ENCODE results near the gene ZNF253. TPM values are rescaled to one million over a fixed set of nuclear protein-coding genes. Genes with fewer than 3 reads are reported as not detected.
"Not testable (repeated sequence)": the region's sequence is repeated elsewhere in the genome, so short reads cannot be mapped to it uniquely, and the experiment has no call there.

ZNF253 gene
- total RNA-seq, 1 donor from 2014 or later = 8.1 TPM

DNA sequence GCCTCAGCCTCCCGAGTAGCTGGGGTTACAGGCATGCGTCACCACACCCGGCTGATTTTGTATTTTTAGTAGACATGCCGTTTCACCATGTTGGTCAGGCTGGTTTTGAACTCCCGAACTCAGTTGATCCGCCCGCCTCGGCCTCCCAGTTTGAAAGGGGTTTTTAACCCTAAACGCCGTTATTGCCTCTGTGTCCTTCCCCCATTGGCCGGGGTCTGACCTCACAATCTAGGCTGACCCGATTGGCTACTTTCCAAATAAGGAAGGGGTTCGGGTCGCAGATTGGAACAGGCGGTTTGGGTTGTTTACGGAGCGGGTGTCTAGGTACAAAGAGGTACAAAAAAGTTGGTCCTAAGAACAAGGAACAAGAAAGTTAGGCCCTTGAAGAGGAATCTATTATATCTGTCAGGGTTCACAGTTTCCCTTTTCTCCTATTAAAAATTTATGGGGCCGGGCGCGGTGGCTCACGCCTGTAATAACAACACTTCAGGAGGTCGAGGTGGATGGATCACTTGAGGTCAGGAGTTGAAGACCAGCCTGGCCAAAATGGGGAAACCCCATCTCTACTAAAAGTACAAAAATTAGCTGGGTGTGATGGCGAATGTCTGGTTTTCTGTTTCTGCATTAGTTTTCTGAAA lies 1.0 kb downstream of the ZNF253 start:
- DNase-seq (ENCODE audit: low read depth) = no peak
- peak overlapping the region; percentile 67 for H3K4me3 ChIP-seq (ENCODE audit: low read depth, low read length)
- TF ChIP-seq, protein P1, sequence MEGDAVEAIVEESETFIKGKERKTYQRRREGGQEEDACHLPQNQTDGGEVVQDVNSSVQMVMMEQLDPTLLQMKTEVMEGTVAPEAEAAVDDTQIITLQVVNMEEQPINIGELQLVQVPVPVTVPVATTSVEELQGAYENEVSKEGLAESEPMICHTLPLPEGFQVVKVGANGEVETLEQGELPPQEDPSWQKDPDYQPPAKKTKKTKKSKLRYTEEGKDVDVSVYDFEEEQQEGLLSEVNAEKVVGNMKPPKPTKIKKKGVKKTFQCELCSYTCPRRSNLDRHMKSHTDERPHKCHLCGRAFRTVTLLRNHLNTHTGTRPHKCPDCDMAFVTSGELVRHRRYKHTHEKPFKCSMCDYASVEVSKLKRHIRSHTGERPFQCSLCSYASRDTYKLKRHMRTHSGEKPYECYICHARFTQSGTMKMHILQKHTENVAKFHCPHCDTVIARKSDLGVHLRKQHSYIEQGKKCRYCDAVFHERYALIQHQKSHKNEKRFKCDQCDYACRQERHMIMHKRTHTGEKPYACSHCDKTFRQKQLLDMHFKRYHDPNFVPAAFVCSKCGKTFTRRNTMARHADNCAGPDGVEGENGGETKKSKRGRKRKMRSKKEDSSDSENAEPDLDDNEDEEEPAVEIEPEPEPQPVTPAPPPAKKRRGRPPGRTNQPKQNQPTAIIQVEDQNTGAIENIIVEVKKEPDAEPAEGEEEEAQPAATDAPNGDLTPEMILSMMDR (conservative IDR thresholded peaks at IDR 0.05; ENCODE audit: low read depth, low read length) = no peak

- H3K4me3 ChIP-seq (ENCODE audit: low read depth, low read length); DNase-seq (ENCODE audit: low read depth): not testable (repeated sequence)
Observed at GRCh38 chr19:19870086-19870485, 4.4 kb downstream of the ZNF253 start.

DNA sequence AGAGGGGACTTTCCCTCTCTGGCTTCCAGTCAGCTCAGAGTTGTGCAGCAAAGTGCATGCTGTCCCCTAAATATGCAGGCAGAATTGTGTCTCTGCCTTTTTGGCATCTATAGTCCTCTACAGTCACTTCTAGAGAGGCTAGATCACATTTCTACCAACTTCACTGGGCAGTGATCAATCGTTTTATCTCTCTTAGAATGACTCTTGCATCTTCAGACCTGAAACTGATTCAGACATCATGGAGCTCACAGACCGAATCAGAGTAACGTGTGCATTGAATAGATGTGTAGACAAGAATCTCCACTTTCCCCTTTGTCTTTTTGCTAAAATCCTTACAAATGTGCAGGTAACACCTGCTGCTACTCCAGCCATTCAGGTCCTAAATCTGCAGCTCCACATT lies 6.2 kb downstream of the ZNF253 start:
- no peak for DNase-seq (ENCODE audit: low read depth)
- no peak overlapping the region for H3K4me3 ChIP-seq (ENCODE audit: low read depth, low read length)
- TF ChIP-seq, protein P1 (conservative IDR thresholded peaks at IDR 0.05; ENCODE audit: low read depth, low read length) = no peak

DNA sequence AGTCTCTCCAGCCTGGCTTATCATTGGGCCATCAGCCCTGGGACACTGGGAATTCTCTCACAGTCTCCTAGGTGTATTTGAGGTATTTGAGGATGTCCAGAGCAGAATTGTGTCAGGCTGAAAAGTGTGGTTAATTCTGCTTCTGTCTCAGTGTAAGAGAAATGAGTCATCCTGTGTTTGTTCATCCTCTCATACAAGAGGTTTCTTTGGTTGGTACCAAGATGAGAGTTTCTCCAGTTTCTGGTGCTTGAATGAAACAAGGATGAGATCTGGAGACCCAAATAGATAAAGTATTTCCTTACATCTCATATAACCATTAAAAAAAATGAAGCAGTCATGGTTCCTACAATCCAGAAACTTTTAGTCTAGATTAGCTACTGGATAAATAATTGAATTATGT lies 7.7 kb downstream of the ZNF253 start:
- H3K4me3 ChIP-seq (ENCODE audit: low read depth, low read length) = no peak overlapping the region
- TF ChIP-seq, protein P1 (conservative IDR thresholded peaks at IDR 0.05; ENCODE audit: low read depth, low read length) = no peak
- DNase-seq (ENCODE audit: low read depth) = no peak

GRCh38 chr19:19877724-19878123 lies 12.0 kb downstream of the ZNF253 start:
- no peak for DNase-seq (ENCODE audit: low read depth)
- TF ChIP-seq, protein P1 (conservative IDR thresholded peaks at IDR 0.05; ENCODE audit: low read depth, low read length) = no peak
- no peak overlapping the region for H3K4me3 ChIP-seq (ENCODE audit: low read depth, low read length)

- DNase-seq (ENCODE audit: low read depth) = no peak
- TF ChIP-seq, protein P1 (conservative IDR thresholded peaks at IDR 0.05; ENCODE audit: low read depth, low read length) = no peak
- no peak overlapping the region for H3K4me3 ChIP-seq (ENCODE audit: low read depth, low read length)
Observed at GRCh38 chr19:19884583-19884982, 18.9 kb downstream of the ZNF253 start.

DNA sequence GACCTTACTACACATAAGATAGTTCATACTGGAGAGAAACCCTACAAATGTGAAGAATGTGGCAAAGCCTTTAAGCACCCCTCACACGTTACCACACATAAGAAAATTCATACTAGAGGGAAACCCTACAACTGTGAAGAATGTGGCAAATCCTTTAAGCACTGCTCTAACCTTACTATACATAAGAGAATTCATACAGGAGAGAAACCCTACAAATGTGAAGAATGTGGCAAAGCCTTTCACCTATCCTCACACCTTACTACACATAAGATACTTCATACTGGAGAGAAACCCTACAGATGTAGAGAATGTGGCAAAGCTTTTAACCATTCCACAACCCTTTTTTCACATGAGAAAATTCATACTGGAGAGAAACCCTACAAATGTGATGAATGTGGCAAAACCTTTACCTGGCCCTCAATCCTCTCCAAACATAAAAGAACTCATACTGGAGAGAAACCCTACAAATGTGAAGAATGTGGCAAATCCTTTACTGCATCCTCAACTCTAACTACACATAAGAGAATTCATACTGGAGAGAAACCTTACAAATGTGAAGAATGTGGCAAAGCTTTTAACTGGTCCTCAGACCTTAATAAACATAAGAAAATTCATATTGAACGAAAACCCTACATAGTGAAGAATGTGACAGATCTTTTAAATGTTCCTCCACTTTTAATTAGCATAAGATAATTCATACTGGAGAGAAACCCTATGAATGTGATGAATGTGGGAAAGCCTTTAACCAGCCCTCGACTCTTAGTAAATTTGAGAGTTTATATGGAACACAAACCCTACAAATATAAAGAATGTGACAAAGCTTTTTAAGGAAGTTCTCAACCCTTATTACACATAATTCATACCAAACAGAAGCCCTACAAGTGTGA lies 26.6 kb downstream of the ZNF253 start:
- H3K4me3 ChIP-seq (ENCODE audit: low read depth, low read length); DNase-seq (ENCODE audit: low read depth): not testable (repeated sequence)
